ENCODE measurements around the gene PRIM1. TPM values are rescaled to one million over a fixed set of nuclear protein-coding genes. Genes with fewer than 3 reads are reported as not detected.
"Not testable (repeated sequence)": the region's sequence is repeated elsewhere in the genome, so short reads cannot be mapped to it uniquely, and the experiment has no call there.

The PRIM1 gene
- 12.5 and 13.4 TPM in 2 replicates for polyA plus RNA-seq (2013)

DNA sequence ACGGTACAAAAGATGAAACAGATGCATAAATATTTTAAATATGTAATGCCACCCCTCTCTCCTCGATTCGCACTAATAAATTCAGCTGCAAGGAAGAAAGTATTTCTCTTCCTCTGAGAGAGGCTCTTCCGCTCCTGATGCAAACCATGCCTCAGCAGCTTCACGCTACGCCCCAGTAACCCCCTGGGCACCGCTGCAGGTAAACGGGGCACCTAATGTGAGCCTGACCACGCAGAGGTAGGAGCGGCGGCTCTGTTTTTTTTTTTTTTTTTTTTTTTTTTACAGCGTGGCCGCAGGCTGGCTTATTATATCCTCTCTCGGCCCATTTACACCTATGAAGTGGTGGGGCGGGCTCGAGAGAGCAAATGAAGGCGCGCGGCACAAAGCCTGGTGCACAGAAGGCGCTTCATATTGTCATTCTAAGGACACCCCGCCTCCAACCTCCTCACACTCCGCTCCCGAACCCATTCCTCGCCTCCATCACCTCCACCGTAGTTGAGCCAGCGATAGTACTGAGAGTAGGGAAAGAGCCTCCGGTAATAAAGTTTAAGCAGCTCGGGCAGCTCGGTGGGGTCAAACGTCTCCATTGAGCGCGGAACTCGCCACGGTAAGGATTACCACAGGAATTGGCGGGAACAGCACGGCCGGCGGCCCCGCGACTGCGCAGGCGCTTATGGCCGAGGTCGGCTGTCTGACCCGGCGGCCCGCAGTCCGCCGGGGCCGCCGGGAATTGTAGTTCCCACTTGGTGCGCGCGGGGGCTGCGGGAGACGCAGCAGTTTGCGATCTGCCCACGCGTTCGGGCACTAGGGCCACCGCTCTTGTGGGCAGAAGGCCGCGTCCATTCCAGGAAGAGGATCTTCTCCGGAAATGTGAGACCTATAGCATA is at the start of gene PRIM1:
PRIM1 (minus strand) TSS at position 612 of the 887 bp plus-strand sequence; CDS start at position 587, 25 bp downstream.
- no CpG with 5 or more reads among the region's 64 CpGs for WGBS (ENCODE audit: extremely low coverage, insufficient coverage, insufficient read length)
- Histone ChIP-seq H3K27ac (ENCODE audit: low read depth, low read length) (peak within 1 kb of the TSS; percentile 29), H3K4me1 (ENCODE audit: control insufficient read depth in 1 of 2, insufficient read depth in 2 of 2, low read length in 2 of 2) (no peaks in the 10 kb centered on the region), H3K14ac (ENCODE audit: low read length) (peak within 1 kb of the TSS; percentile 27), H2AK5ac (ENCODE audit: low read length) (no peak within 1 kb of the TSS), H2BK120ac (ENCODE audit: insufficient read depth, low read length, poor library complexity) (peak within 1 kb of the TSS; percentile 78), H3K4me3 (ENCODE audit: low read depth, low read length) (peak within 1 kb of the TSS; percentile 74), H4K12ac (ENCODE audit: low read depth, low read length) (peak within 1 kb of the TSS; percentile 74), H3K4ac (ENCODE audit: low read depth, low read length) (no peak within 1 kb of the TSS), H3K9ac (ENCODE audit: low read length) (peak within 1 kb of the TSS; percentile 25), H4K8ac (ENCODE audit: low read depth, low read length) (peak within 1 kb of the TSS; percentile 74), H2BK12ac (ENCODE audit: low read length) (no peak within 1 kb of the TSS), H3K79me1 (ENCODE audit: low read length) (peaks cover 5% of the 10 kb centered on the region), H2AFZ (ENCODE audit: insufficient read depth, low read length, poor library complexity) (peak within 1 kb of the TSS; percentile 95), H2BK5ac (ENCODE audit: low read depth, low read length, poor library complexity) (peak within 1 kb of the TSS; percentile 45), H3K18ac (ENCODE audit: low read length) (peak within 1 kb of the TSS; percentile 51), H3K4me2 (ENCODE audit: low read length) (peak within 1 kb of the TSS; percentile 89), H4K91ac (ENCODE audit: low read depth, low read length) (peak within 1 kb of the TSS; percentile 45), H3K36me3 (ENCODE audit: control insufficient read depth in 1 of 2, insufficient read depth in 2 of 2, low read length in 2 of 2) (peaks cover 2 to 5% of the 10 kb centered on the region in 2 experiments), H3K9me3 (ENCODE audit: insufficient read depth, low read depth, low read length) (no peaks in the 10 kb centered on the region), H3K79me2 (ENCODE audit: control insufficient read depth, insufficient read depth, low read length, poor library complexity) (peaks cover 3% of the 10 kb centered on the region), H3K23ac (ENCODE audit: low read length) (no peak within 1 kb of the TSS), H3K27me3 (ENCODE audit: insufficient read depth, low read length) (no peaks in the 10 kb centered on the region)
- peak; percentile 88 to 91 for DNase-seq

GRCh38 chr12:56800221-56800620 is 48.1 kb upstream of the PRIM1 start:
- H3K36me3 ChIP-seq (ENCODE audit: control insufficient read depth in 1 of 2, insufficient read depth in 2 of 2, low read length in 2 of 2) = no peaks in the 10 kb centered on the region
- no peak overlapping the region for H4K8ac ChIP-seq (ENCODE audit: low read depth, low read length)
- H4K12ac ChIP-seq (ENCODE audit: low read depth, low read length) = no peak overlapping the region
- no peaks in the 10 kb centered on the region for H3K27me3 ChIP-seq (ENCODE audit: insufficient read depth, low read length)
- no peaks in the 10 kb centered on the region for H3K79me1 ChIP-seq (ENCODE audit: low read length)
- no peak overlapping the region for H2BK12ac ChIP-seq (ENCODE audit: low read length)
- DNase-seq = no peak
- H3K4me1 ChIP-seq (ENCODE audit: control insufficient read depth in 1 of 2, insufficient read depth in 2 of 2, low read length in 2 of 2) = no peaks in the 10 kb centered on the region
- H2BK120ac ChIP-seq (ENCODE audit: insufficient read depth, low read length, poor library complexity) = no peak overlapping the region
- no peak overlapping the region for H3K4me2 ChIP-seq (ENCODE audit: low read length)
- no peak overlapping the region for H3K4me3 ChIP-seq (ENCODE audit: low read depth, low read length)
- H3K27ac ChIP-seq (ENCODE audit: low read depth, low read length) = no peak overlapping the region
- H2AFZ ChIP-seq (ENCODE audit: insufficient read depth, low read length, poor library complexity) = no peak overlapping the region
- H3K23ac ChIP-seq (ENCODE audit: low read length) = no peak overlapping the region
- H3K9ac ChIP-seq (ENCODE audit: low read length) = no peak overlapping the region
- H2BK5ac ChIP-seq (ENCODE audit: low read depth, low read length, poor library complexity) = no peak overlapping the region
- no peak overlapping the region for H3K18ac ChIP-seq (ENCODE audit: low read length)
- H4K91ac ChIP-seq (ENCODE audit: low read depth, low read length) = no peak overlapping the region
- H2AK5ac ChIP-seq (ENCODE audit: low read length) = no peak overlapping the region
- H3K4ac ChIP-seq (ENCODE audit: low read depth, low read length) = no peak overlapping the region
- no peak overlapping the region for H3K14ac ChIP-seq (ENCODE audit: low read length)
- H3K79me2 ChIP-seq (ENCODE audit: control insufficient read depth, insufficient read depth, low read length, poor library complexity) = no peaks in the 10 kb centered on the region
- H3K9me3 ChIP-seq (ENCODE audit: insufficient read depth, low read depth, low read length) = peaks cover 8% of the 10 kb centered on the region

DNA sequence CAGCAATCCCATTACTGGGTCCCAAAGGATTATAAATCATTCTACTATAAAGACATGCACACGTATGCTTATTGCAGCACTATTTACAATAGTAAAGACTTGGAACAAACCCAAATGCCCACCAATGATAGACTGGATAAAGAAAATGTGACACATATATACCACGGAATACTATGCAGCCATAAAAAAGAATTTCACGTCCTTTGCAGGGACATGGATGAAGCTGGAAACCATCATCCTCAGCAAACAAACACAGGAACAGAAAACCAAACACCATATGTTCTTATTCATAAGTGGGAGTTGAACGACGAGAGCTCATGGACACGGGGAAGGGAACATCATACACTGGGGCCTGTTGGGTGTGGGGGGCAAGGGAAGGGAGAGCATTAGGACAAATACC is 47.2 kb upstream of the PRIM1 start:
- not testable (repeated sequence) for H3K4me1 ChIP-seq (ENCODE audit: control insufficient read depth in 1 of 2, insufficient read depth in 2 of 2, low read length in 2 of 2); H4K8ac ChIP-seq (ENCODE audit: low read depth, low read length); H3K27ac ChIP-seq (ENCODE audit: low read depth, low read length); H2BK120ac ChIP-seq (ENCODE audit: insufficient read depth, low read length, poor library complexity); H3K4me3 ChIP-seq (ENCODE audit: low read depth, low read length); H3K18ac ChIP-seq (ENCODE audit: low read length); H3K23ac ChIP-seq (ENCODE audit: low read length); H2AK5ac ChIP-seq (ENCODE audit: low read length); H2AFZ ChIP-seq (ENCODE audit: insufficient read depth, low read length, poor library complexity); H2BK12ac ChIP-seq (ENCODE audit: low read length); H3K9me3 ChIP-seq (ENCODE audit: insufficient read depth, low read depth, low read length); H2BK5ac ChIP-seq (ENCODE audit: low read depth, low read length, poor library complexity); H4K91ac ChIP-seq (ENCODE audit: low read depth, low read length); H3K79me1 ChIP-seq (ENCODE audit: low read length); DNase-seq; H3K79me2 ChIP-seq (ENCODE audit: control insufficient read depth, insufficient read depth, low read length, poor library complexity); H3K4ac ChIP-seq (ENCODE audit: low read depth, low read length); H3K14ac ChIP-seq (ENCODE audit: low read length); H3K9ac ChIP-seq (ENCODE audit: low read length); H3K27me3 ChIP-seq (ENCODE audit: insufficient read depth, low read length); H4K12ac ChIP-seq (ENCODE audit: low read depth, low read length); H3K4me2 ChIP-seq (ENCODE audit: low read length); H3K36me3 ChIP-seq (ENCODE audit: control insufficient read depth in 1 of 2, insufficient read depth in 2 of 2, low read length in 2 of 2)
- no CpG with 5 or more reads among the region's 6 CpGs for WGBS (ENCODE audit: extremely low coverage, insufficient coverage, insufficient read length)

DNA sequence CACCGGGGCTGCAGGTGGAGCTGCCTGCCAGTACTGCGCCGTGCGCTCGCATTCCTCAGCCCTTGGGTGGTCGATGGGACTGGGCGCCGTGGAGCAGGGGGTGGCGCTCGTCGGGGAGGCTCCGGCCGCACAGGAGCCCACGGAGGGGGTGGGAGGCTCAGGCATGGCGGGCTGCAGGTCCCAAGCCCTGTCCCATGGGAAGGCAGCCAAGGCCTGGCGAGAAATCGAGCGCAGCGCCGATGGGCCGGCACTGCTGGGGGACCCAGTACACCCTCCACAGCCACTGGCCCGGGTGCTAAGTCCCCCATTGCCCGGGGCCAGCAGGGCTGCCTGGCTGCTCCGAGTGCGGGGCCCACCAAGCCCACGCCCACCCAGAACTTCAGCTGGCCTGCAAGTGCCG is 43.7 kb upstream of the PRIM1 start:
- WGBS (ENCODE audit: extremely low coverage, insufficient coverage, insufficient read length) = no CpG with 5 or more reads among the region's 27 CpGs
- H2BK5ac ChIP-seq (ENCODE audit: low read depth, low read length, poor library complexity) = not testable (repeated sequence)

More for the DNA sequence above, 43.7 kb upstream of the PRIM1 start:
- H3K18ac ChIP-seq (ENCODE audit: low read length); H3K27me3 ChIP-seq (ENCODE audit: insufficient read depth, low read length); H3K4me1 ChIP-seq (ENCODE audit: control insufficient read depth in 1 of 2, insufficient read depth in 2 of 2, low read length in 2 of 2); H3K9me3 ChIP-seq (ENCODE audit: insufficient read depth, low read depth, low read length); H3K79me1 ChIP-seq (ENCODE audit: low read length); H3K14ac ChIP-seq (ENCODE audit: low read length); H3K79me2 ChIP-seq (ENCODE audit: control insufficient read depth, insufficient read depth, low read length, poor library complexity); H3K9ac ChIP-seq (ENCODE audit: low read length); H4K8ac ChIP-seq (ENCODE audit: low read depth, low read length); H3K23ac ChIP-seq (ENCODE audit: low read length); H2BK120ac ChIP-seq (ENCODE audit: insufficient read depth, low read length, poor library complexity); H2BK12ac ChIP-seq (ENCODE audit: low read length); H4K91ac ChIP-seq (ENCODE audit: low read depth, low read length); H3K4me2 ChIP-seq (ENCODE audit: low read length); H3K4ac ChIP-seq (ENCODE audit: low read depth, low read length); DNase-seq; H2AFZ ChIP-seq (ENCODE audit: insufficient read depth, low read length, poor library complexity); H3K27ac ChIP-seq (ENCODE audit: low read depth, low read length); H2AK5ac ChIP-seq (ENCODE audit: low read length); H3K4me3 ChIP-seq (ENCODE audit: low read depth, low read length); H4K12ac ChIP-seq (ENCODE audit: low read depth, low read length); H3K36me3 ChIP-seq (ENCODE audit: control insufficient read depth in 1 of 2, insufficient read depth in 2 of 2, low read length in 2 of 2): not testable (repeated sequence)
